ENCODE results near the gene SLC38A3. TPM values are rescaled to one million over a fixed set of nuclear protein-coding genes. Genes with fewer than 3 reads are reported as not detected.

The SLC38A3 gene
- total RNA-seq = not detected in 2 replicates

DNA sequence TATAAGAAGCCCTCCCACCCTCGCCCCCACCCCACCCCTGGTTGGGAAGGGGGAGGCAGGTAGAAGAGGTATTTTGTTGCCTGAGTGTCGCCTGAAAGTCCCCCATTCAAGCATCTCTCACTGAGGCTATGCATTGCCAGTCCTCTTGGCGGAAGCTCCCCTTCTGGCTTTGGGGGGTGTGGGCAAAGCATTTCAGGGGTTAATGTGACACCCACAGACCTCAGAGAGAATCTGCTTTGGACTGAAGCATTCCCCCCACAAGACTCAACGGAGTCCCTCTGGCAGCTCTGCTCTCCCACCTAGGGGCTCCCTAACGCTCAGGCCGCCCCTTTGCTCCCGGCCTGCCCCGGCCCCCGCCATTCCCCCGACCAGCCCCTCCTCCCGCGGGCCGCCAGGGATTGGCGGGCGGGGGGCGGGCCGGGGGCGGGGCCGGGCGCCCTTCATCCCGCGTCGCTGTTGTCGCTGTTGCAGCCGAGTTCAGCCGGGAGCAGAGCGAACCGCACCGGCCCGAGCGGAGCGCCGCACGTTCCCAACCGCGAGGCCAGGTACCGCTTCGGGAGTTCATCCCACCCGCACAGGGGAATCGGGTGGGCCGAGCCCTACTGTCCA, at the start of gene SLC38A3:
SLC38A3 (plus strand) TSS at position 468 of the 609 bp plus-strand sequence. CDS start 8,929 bp downstream, outside the sequence.

DNA sequence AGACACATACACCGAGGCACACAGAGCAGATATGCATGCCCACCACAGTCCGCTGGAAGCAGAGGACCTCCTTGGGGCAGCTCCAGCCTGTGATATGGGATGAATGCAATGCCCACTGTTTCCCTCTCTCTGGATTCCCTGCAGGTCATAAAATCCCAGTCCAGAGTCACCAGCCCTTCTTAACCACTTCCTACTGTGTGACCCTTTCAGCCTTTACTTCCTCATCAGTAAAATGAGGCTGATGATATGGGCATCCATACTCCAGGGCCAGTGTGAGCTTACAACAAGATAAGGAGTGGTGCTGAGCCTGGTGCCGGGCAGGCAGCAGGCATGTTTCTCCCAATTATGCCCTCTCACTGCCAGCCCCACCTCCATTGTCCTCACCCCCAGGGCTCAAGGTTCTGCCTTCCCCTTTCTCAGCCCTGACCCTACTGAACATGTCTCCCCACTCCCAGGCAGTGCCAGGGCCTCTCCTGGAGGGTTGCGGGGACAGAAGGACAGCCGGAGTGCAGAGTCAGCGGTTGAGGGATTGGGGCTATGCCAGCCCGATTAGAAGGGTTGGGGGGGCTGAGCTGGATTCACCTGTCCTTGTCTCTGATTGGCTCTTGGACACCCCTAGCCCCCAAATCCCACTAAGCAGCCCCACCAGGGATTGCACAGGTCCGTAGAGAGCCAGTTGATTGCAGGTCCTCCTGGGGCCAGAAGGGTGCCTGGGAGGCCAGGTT, 14.0 kb upstream of the SLC38A3 start, which contains the start of gene GNAT1:
GNAT1 (plus strand) TSS at position 675 of the 725 bp plus-strand sequence. CDS start 116 bp downstream, outside the sequence.

DNA sequence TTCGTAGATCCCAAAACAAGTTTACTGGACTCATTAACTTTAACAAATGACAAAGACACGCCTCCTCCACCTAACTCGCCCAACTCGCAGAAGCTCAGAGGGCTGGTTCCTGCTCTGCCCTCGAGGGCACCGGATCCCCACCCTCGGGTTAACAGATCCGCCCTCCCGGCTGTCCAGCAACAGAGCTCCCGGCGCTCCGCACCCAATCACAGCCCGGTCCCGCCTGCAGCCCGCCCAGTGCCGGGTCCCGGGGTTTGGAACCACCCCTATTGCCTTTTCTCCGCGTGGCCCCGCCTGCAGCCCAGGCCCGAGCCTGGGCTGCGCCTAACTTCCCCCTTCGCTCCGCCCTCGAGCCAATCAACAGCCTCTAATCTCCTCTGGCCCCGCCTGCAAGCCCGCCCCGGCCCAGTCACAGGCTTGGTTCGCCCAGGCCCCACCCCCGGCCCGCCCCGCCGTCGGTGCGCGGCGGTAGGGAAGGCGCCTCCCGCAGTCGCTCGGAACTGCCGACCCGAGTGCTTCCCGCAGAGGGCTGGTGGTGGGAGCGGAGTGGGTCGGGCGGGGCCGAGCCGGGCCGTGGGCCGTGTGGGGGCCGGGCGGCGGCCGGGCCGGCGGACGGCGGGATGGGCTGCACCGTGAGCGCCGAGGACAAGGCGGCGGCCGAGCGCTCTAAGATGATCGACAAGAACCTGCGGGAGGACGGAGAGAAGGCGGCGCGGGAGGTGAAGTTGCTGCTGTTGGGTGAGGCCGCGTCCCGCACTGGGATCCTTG, 30.8 kb downstream of the SLC38A3 start, which contains the start of gene GNAI2:
GNAI2 (plus strand) TSS at position 489 of the 768 bp plus-strand sequence; CDS start at position 621, 132 bp downstream.

DNA sequence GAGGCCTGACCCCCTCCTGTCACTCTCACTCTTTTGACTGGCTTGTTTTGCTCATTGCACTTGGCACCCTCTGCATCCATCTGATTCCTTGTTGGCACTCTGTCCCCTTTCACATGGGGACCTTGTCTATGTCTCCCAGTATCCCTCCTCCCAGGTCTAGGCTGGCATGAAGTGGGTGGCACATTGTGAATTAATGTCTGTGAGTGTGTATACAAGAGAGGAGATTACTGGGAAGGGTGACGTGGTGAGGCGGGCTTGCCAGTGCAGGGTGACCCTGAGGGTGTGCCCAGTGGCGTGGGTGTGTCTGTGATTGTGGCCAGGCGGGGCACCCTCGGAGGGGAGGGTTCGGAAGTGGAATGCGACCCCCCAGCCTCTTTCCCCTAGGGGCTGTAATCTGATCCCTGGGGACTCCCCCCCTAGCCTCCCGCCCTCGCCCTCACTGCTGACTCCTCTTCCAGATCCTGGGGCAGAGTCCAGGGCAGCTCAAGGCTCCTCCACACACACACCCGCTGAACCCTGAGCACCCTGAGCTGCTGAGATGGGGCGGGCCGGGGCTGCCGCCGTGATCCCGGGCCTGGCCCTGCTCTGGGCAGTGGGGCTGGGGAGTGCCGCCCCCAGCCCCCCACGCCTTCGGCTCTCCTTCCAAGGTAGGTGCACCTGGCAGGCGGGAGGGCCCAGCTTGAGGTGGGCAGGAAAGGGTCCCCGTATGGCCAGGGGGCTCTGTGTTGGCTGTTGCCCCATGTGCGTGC, 63.8 kb downstream of the SLC38A3 start, which contains the start of gene SEMA3B:
SEMA3B (plus strand) TSS at position 445 of the 749 bp plus-strand sequence; CDS start at position 539, 94 bp downstream.

Other genes with a start within 250 kb of the SLC38A3 start
- gene RBM5, start 116.4 kb upstream of the SLC38A3 start, total RNA-seq = 61.3 and 61.4 TPM in 2 replicates
- 5.2 and 7.8 TPM in 2 replicates for gene SEMA3F, start 49.9 kb upstream of the SLC38A3 start, total RNA-seq
- gene GNAT1, start 13.7 kb upstream of the SLC38A3 start, total RNA-seq = not detected in 2 replicates
- gene GNAI2, start 30.9 kb downstream of the SLC38A3 start, total RNA-seq = 356 and 418 TPM in 2 replicates
- 19.0 and 23.0 TPM in 2 replicates for gene SEMA3B, start 63.9 kb downstream of the SLC38A3 start, total RNA-seq
- gene LSMEM2, start 73.8 kb downstream of the SLC38A3 start, total RNA-seq = not detected in 2 replicates
- 80.1 and 95.3 TPM in 2 replicates for gene IFRD2, start 87.2 kb downstream of the SLC38A3 start, total RNA-seq
- gene HYAL3, start 94.1 kb downstream of the SLC38A3 start, total RNA-seq = 3.7 and 10.7 TPM in 2 replicates
- gene NAA80, start 94.1 kb downstream of the SLC38A3 start, total RNA-seq = 16.8 and 18.2 TPM in 2 replicates
- gene HYAL1, start 98.3 kb downstream of the SLC38A3 start, total RNA-seq = 1.7 and 2.8 TPM in 2 replicates
- 74.7 and 83.3 TPM in 2 replicates for gene HYAL2, start 117.5 kb downstream of the SLC38A3 start, total RNA-seq
- gene TUSC2, start 123.0 kb downstream of the SLC38A3 start, total RNA-seq = 15.0 and 29.4 TPM in 2 replicates
- 37.2 and 39.0 TPM in 2 replicates for gene RASSF1, start 135.6 kb downstream of the SLC38A3 start, total RNA-seq
- gene ZMYND10, start 140.5 kb downstream of the SLC38A3 start, total RNA-seq = 1.7 and 3.0 TPM in 2 replicates
- 23.2 and 31.7 TPM in 2 replicates for gene NPRL2, start 145.5 kb downstream of the SLC38A3 start, total RNA-seq
- gene CYB561D2, start 145.6 kb downstream of the SLC38A3 start, total RNA-seq = 29.6 and 41.5 TPM in 2 replicates
- gene TMEM115, start 154.2 kb downstream of the SLC38A3 start, total RNA-seq = 61.1 and 71.2 TPM in 2 replicates